Activated T-cell treated with anti-CD3 and anti-CD28 coated beads, Interleukin-2, amount 50 U/mL, for 72 hours (primary cell): ENCODE results near the gene HOMER2. TPM values are rescaled to one million over a fixed set of nuclear protein-coding genes. Genes with fewer than 3 reads are reported as not detected.
"Not testable (repeated sequence)": the region's sequence is repeated elsewhere in the genome, so short reads cannot be mapped to it uniquely, and the experiment has no call there.

Source experiments
- ATAC-seq, 2 donors: fragments of 150-1000 bp; cut with Tn5 transposase; replicated peaks in 1 of 2; 2 replicates each; pipeline ENCODE4 v1.10.0; 2021; ENCODE audit warnings: moderate library complexity in 2 of 2, mild to moderate bottlenecking in 1 of 2
- DNase-seq, 2 donors: peaks; one replicate each; pipeline ENCODE4 v3.0.0; 2021 to 2022; ENCODE audit warnings: mixed read lengths in 1 of 2
- H3K27ac Mint-ChIP-seq: one replicate; pipeline ENCODE4 v1.8.0; 2022; ENCODE audit warnings: mild to moderate bottlenecking, moderate library complexity, mixed read lengths
- H3K27me3 Mint-ChIP-seq: one replicate; pipeline ENCODE4 v1.8.0; 2022; ENCODE audit warnings: low read depth, mixed read lengths
- H3K36me3 Mint-ChIP-seq, 2 donors: one replicate each; pipeline ENCODE4 v1.8.0; 2022; ENCODE audit warnings: mixed read lengths in 2 of 2, mild to moderate bottlenecking in 1 of 2; ENCODE audit not compliant: insufficient read depth in 2 of 2
- H3K4me1 Mint-ChIP-seq: one replicate; pipeline ENCODE4 v1.8.0; 2022; ENCODE audit warnings: low read depth, mixed read lengths
- H3K4me3 Mint-ChIP-seq, 2 donors: one replicate each; pipeline ENCODE4 v1.8.0; 2022; ENCODE audit warnings: mild to moderate bottlenecking in 2 of 2, mixed read lengths in 2 of 2, moderate library complexity in 2 of 2
- H3K9me3 Mint-ChIP-seq, 2 donors: one replicate each; pipeline ENCODE4 v1.8.0; 2022; ENCODE audit warnings: mixed read lengths in 2 of 2
- total RNA-seq, 2 donors: library from RNA; stranded (reverse); gene quantifications; one replicate each; pipeline ENCODE4 v1.2.3, GENCODE V29; 2022

Gene HOMER2
- total RNA-seq, 2 donors from 2014 or later = 9.6 to 10.9 TPM

DNA sequence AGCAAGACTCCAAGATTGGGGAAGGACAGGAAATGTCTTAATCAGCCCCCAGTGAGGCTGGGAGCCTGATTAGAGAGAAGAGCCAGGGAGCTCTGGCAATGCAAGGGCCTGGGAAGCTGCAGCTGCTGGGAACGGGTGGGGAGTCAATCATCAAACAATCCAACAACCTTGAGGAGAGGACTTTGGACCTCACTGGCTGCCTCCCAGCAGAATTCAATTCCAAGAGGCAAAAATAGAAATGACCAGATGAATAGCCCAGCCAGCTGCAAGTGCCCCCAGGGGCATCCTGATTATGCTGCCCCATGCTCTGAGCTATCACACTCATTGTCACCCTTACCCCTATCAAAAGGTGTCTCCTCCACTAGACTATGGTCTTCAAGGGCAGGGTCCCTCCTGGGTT lies 6.1 kb upstream of the HOMER2 start:
- ATAC-seq (no peak), DNase-seq (no peak)
- Mint-ChIP-seq H3K27ac (no peak overlapping the region), H3K4me1 (no peaks in the 10 kb centered on the region), H3K4me3 (no peak overlapping the region), H3K9me3 (no peaks in the 10 kb centered on the region), H3K36me3 (no peaks in the 10 kb centered on the region), H3K27me3 (peaks cover 4% of the 10 kb centered on the region)

GRCh38 chr15:82951472-82952157 lies 905 bp downstream of the HOMER2 start:
- DNase-seq (no peak), ATAC-seq (peak; percentile 57 to 69)
- peaks cover 18% of the 10 kb centered on the region for H3K27me3 Mint-ChIP-seq
- H3K4me1 Mint-ChIP-seq = no peaks in the 10 kb centered on the region
- no peaks in the 10 kb centered on the region for H3K36me3 Mint-ChIP-seq
- H3K27ac Mint-ChIP-seq = no peak overlapping the region
- H3K9me3 Mint-ChIP-seq = no peaks in the 10 kb centered on the region
- H3K4me3 Mint-ChIP-seq = no peak overlapping the region

GRCh38 chr15:82950746-82951370 lies 1.7 kb downstream of the HOMER2 start:
- no peaks in the 10 kb centered on the region for H3K36me3 Mint-ChIP-seq
- ATAC-seq = peak; percentile 59 to 63
- H3K4me3 Mint-ChIP-seq = no peak overlapping the region
- peaks cover 26% of the 10 kb centered on the region for H3K27me3 Mint-ChIP-seq
- H3K4me1 Mint-ChIP-seq = no peaks in the 10 kb centered on the region
- H3K9me3 Mint-ChIP-seq = no peaks in the 10 kb centered on the region
- peak in 1 of 2 donors; percentile 15 for DNase-seq
- no peak overlapping the region for H3K27ac Mint-ChIP-seq

GRCh38 chr15:82950295-82950694 lies 2.2 kb downstream of the HOMER2 start:
- peak; percentile 4 to 16 for ATAC-seq
- H3K9me3 Mint-ChIP-seq = no peaks in the 10 kb centered on the region
- no peak overlapping the region for H3K4me3 Mint-ChIP-seq

DNA sequence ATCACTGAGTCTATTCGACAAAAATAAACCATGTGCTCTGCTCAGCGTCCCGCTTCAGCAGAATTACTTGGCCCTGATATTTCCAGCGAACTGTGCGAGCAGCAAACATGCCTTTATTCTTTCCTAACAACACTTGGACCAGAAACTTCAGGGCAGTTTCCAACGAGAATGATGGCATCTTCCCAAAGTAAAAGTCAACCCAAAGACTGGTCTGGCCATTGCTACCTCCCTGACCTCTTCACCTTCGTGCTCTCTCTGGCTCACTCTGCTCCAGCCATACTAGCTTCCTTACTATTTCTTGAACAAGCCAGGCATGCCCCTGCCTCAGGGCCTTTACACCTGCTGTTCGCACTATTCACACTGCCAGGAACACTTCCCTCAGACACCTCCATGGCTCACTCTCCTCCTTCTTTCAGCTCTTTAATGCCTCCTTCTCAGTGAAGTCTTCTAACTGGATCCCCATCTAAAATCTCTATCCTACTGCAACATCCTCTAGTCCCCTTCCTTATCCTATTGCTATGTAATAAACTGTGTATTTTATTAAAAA lies 6.3 kb downstream of the HOMER2 start:
- DNase-seq (no peak), ATAC-seq (no peak)
- no peak overlapping the region for H3K4me3 Mint-ChIP-seq
- no peak overlapping the region for H3K27ac Mint-ChIP-seq
- peaks cover 29% of the 10 kb centered on the region for H3K27me3 Mint-ChIP-seq
- H3K4me1 Mint-ChIP-seq = no peaks in the 10 kb centered on the region
- H3K9me3 Mint-ChIP-seq = no peaks in the 10 kb centered on the region
- no peaks in the 10 kb centered on the region for H3K36me3 Mint-ChIP-seq

More at GRCh38 chr15:82950295-82950694, 2.2 kb downstream of the HOMER2 start:
- Mint-ChIP-seq H3K27ac (no peak overlapping the region), H3K4me1 (no peaks in the 10 kb centered on the region), H3K36me3 (no peaks in the 10 kb centered on the region), H3K27me3 (peaks cover 27% of the 10 kb centered on the region)
- DNase-seq = no peak

DNA sequence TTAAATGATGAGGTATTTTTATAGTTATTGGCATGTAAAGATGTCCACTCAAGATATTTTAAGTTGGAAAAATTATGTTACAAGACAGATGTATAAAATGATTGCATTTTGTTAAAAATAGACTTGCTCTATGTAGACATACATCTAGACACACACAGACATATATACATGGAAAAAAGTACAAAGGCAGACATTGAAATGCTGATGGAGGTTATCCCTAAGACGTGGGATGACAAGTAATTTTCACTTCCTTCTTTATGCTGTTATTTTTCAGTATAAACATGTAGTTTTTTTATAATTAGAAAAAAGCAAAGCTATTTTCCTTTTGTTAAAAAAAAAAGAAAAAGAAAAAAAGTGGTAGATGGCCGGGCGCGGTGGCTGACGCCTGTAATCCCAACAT lies 7.2 kb downstream of the HOMER2 start:
- Mint-ChIP-seq H3K9me3 (no peaks in the 10 kb centered on the region), H3K27ac (no peak overlapping the region), H3K4me1 (no peaks in the 10 kb centered on the region), H3K36me3 (no peaks in the 10 kb centered on the region), H3K4me3 (no peak overlapping the region), H3K27me3 (peaks cover 29% of the 10 kb centered on the region)
- no peak for ATAC-seq
- no peak for DNase-seq

- no peaks in the 10 kb centered on the region for H3K36me3 Mint-ChIP-seq
- no peak overlapping the region for H3K4me3 Mint-ChIP-seq
- peaks cover 29% of the 10 kb centered on the region for H3K27me3 Mint-ChIP-seq
- no peak for ATAC-seq
- H3K4me1 Mint-ChIP-seq = no peaks in the 10 kb centered on the region
- no peak for DNase-seq
- H3K27ac Mint-ChIP-seq = no peak overlapping the region
- H3K9me3 Mint-ChIP-seq = no peaks in the 10 kb centered on the region
These were observed 7.7 kb downstream of the HOMER2 start for GRCh38 chr15:82944821-82945220.

DNA sequence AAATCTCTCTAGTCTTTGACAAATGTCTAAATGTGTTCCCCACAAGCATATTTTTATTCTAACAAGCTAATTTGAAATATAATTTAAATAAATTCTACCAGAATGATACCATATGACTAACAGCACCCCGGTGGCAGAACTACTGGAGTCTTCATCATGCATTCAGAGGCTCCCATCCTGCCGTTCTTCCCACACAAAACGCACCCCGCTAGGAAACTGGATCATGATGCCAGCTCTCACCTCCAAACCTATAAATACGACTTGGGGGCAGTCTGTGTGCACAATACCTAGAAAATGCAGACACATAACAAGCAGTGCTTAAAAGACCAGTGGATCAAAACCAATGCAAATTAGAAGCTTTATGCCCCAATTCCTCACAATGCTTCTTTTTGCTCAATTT lies 8.5 kb downstream of the HOMER2 start:
- DNase-seq (no peak), ATAC-seq (no peak)
- Mint-ChIP-seq H3K4me3 (no peak overlapping the region), H3K36me3 (no peaks in the 10 kb centered on the region), H3K9me3 (no peaks in the 10 kb centered on the region), H3K4me1 (no peaks in the 10 kb centered on the region), H3K27me3 (peaks cover 29% of the 10 kb centered on the region), H3K27ac (no peak overlapping the region)

GRCh38 chr15:82943176-82943575 lies 9.3 kb downstream of the HOMER2 start:
- peaks cover 38% of the 10 kb centered on the region for H3K27me3 Mint-ChIP-seq
- H3K36me3 Mint-ChIP-seq = no peaks in the 10 kb centered on the region
- H3K4me1 Mint-ChIP-seq = no peaks in the 10 kb centered on the region
- H3K4me3 Mint-ChIP-seq = no peak overlapping the region
- H3K27ac Mint-ChIP-seq = no peak overlapping the region
- no peak for DNase-seq
- no peaks in the 10 kb centered on the region for H3K9me3 Mint-ChIP-seq
- no peak for ATAC-seq

- H3K27ac Mint-ChIP-seq = no peak overlapping the region
- DNase-seq (no peak), ATAC-seq (no peak)
- no peak overlapping the region for H3K4me3 Mint-ChIP-seq
- peaks cover 38% of the 10 kb centered on the region for H3K27me3 Mint-ChIP-seq
- no peaks in the 10 kb centered on the region for H3K4me1 Mint-ChIP-seq
- H3K9me3 Mint-ChIP-seq = no peaks in the 10 kb centered on the region
- H3K36me3 Mint-ChIP-seq = no peaks in the 10 kb centered on the region
These were observed 9.8 kb downstream of the HOMER2 start for GRCh38 chr15:82942691-82943090.

DNA sequence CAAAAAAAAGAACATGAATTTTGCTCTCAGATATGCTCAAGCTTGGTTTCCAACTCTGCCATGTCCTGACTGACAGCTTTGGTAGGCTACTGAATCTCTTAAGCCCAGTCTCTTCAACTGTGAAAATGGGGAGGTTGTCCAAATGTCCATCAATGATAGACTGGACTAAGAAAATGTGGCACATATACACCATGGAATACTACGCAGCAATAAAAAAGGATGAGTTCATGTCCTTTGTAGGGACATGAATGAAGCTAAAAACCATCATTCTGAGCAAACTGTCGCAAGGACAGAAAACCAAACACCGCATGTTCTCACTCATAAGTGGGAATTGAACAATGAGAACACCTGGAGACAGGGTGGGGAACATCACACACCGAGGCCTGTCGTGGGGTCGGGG lies 12.8 kb downstream of the HOMER2 start:
- not testable (repeated sequence) for DNase-seq, H3K4me3 Mint-ChIP-seq, H3K4me1 Mint-ChIP-seq, H3K9me3 Mint-ChIP-seq, H3K36me3 Mint-ChIP-seq, H3K27ac Mint-ChIP-seq, ATAC-seq
- H3K27me3 Mint-ChIP-seq = peaks cover 35% of the 10 kb centered on the region

DNA sequence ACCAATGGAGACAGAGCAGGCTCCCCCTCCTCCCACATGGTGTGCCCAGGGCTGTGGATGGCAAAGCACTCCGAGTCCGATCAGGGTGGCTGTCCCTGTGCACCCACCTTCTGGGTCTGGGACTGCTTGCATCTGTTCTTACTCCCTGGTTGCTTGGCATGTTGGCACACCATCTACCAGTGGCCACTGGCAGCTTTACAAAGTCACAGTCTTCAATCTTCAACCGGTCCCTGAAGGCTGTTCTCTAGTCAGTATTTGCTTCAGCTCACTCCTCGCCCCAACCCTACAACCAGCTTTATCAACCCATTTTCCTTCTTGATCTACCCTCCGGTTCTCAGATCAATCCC lies 14.8 kb downstream of the HOMER2 start:
- peaks cover 43% of the 10 kb centered on the region for H3K27me3 Mint-ChIP-seq
- H3K36me3 Mint-ChIP-seq = no peaks in the 10 kb centered on the region
- no peak for ATAC-seq
- H3K4me3 Mint-ChIP-seq = no peak overlapping the region
- H3K9me3 Mint-ChIP-seq = no peaks in the 10 kb centered on the region
- DNase-seq = no peak
- peaks cover 18% of the 10 kb centered on the region for H3K4me1 Mint-ChIP-seq
- no peak overlapping the region for H3K27ac Mint-ChIP-seq

- Mint-ChIP-seq H3K27me3 (peaks cover 43% of the 10 kb centered on the region), H3K9me3 (no peaks in the 10 kb centered on the region), H3K4me1 (peaks cover 18% of the 10 kb centered on the region), H3K36me3 (no peaks in the 10 kb centered on the region), H3K4me3 (no peak overlapping the region), H3K27ac (no peak overlapping the region)
- ATAC-seq (no peak), DNase-seq (no peak)
These were observed 15.4 kb downstream of the HOMER2 start for GRCh38 chr15:82936966-82937711.
